Inflammatory macrophage (primary cell): Measurements from ENCODE around the gene CORIN.
"Not testable (repeated sequence)": the region's sequence is repeated elsewhere in the genome, so short reads cannot be mapped to it uniquely, and the experiment has no call there.

Experiments
- DNase-seq, 2 donors: peaks; one replicate each; pipeline ENCODE4 v3.0.0-alpha.2; 2020 to 2022

CORIN gene

DNA sequence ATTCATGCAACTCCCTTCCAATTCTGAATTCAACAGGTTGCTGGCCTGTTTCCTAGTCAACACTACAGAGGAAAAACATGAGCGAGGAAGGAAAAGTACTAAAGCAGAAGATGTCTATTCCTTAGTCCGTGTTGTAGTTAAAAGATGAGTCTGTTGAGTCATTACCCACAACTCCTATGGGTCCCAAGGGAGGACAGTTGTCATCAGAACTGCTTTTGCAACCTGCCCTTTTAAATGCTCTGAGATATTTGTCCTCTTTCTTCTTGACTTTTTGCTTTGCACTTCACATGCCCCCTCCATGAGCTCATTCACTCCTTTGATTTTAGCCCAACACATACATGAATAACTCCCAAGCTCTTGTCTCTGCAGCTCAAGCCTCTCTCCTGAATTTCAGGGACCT is 119.2 kb downstream of the CORIN start:
- DNase-seq = no peak

DNA sequence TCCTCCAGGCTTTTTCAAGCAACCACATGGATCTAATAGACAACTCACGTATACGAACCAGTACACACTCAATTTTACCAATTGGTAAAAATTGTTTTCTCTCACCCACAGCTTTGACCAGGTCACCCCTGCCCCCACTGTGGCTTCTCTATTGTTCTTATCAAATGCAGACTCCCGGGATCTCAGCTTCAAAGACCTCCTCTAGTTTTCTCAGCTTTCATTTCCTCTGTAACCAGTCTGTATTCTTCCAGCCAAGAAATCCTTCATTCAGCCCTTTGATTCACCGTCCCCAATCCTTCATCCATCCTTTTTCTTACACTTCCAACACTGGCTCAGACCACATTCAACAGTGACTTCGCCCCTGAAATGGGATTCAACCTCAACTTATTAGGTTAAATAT is 120.7 kb downstream of the CORIN start:
- no peak for DNase-seq

- DNase-seq = peak; percentile 6 to 11
Observed at GRCh38 chr4:47715716-47716416, 122.0 kb downstream of the CORIN start.

GRCh38 chr4:47714269-47714668 is 123.6 kb downstream of the CORIN start:
- no peak for DNase-seq

DNA sequence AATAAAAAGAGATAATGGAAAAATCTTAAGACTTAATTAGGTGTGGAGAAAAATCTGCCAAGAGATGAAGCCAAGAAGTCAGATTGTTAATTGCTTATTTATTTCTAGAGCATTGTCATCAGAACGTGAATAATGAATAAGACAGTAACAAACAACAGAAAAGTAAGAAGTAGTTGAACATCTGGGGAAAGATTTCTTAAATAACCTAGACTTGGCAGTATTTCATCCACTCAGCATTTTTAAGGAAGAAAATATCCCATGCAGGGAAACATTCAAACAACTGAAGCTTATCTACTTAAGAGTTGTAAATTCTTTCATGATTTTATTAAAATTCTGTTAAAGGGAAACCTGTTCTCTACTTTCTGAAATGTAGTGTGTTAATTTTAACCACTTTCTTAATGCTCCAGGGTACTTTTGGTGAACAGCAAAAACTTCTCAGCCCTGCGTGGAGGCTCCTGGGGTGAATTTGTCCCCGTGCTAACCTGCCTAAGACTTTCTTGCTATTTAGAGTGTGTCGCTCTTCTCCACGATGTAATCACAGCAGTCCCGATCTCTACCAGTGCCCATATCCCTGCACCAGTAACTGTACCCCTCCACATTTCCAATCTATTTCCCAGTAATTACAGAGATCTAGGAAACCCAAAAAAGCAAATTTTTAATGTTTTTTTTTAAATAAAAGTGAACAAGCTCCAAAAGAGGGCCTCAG is 124.6 kb downstream of the CORIN start:
- no peak for DNase-seq

DNA sequence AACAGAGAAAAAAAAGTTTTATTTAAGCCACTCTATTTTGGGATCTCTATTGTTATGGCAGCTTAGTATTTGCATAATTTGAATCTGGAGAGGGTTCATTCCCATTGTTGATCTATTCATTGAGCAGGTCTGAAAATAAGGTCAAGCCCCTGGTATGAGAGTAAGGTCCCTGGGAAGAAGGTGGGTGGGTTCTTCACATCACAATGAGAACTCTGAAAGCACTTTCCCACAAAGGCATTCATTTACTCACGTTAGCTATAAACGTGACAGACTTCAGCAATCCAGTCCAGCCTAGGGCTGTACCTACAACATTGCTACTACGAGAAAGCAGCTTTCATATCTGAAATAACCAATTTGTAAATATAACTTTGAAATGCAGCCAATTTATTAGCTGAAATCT is 126.2 kb downstream of the CORIN start:
- no peak for DNase-seq

- DNase-seq = no peak
Observed at GRCh38 chr4:47711183-47711582, 126.7 kb downstream of the CORIN start.

GRCh38 chr4:47706352-47706751 is 131.5 kb downstream of the CORIN start:
- not testable (repeated sequence) for DNase-seq

DNA sequence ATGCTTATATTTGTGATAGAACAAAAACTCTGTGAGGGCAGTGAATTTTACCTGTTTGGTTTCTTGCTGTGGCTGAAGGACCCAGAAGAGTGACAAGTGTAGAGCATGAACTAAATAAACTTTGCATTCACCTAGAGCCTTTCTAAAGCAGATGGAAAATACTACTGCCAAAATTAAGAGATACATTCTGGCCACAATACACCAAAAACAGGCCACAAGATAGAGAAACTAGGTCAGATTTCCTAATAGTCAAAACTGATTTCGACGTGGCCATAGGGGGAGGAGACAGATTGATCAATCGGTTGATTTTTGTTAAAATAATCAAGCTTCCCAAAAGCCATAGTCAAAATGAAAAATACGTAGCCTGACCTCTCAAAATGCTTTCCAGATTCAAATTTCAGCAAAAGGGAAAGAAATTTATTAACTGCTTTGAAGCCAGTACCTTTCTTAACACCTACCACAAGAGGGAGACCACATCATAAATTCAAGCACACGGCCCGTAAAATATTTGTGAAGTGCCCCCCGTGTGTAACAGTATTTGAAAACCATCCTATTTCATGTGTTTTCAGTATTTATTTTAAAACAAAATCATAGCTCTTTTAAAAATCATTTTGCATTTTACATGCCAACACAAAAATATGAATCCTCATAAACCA is 132.4 kb downstream of the CORIN start:
- DNase-seq = peak in 1 of 2 donors; percentile 3

DNA sequence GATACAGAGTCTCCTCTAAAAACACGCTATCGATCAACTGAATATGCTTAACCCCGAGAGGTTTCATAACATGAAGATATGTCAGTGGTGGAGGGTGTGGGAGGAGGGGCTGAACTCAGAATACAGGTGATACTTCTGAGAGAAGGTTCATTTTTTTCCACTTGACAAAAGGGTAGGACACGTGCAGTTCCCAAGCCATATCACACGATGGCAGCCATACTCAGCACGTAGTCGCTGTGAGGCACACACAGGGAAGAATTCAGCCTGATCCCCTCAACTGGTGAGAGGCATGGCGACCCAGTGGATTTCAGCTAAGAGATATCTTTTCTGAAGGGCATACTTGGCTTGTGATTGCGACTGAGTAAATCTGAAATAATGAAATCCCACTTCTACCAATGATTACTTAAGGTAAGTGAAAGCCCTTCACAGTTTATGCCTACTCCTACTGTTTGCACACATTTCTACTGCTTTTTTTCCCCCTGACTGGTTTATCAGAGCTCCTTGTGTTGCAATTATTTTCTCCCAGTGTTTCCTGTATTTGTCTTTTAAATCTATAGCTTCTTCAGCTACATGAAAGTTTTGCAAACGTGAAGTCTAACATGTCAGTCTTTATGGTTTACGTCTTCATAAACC is 133.1 kb downstream of the CORIN start:
- DNase-seq = no peak

DNA sequence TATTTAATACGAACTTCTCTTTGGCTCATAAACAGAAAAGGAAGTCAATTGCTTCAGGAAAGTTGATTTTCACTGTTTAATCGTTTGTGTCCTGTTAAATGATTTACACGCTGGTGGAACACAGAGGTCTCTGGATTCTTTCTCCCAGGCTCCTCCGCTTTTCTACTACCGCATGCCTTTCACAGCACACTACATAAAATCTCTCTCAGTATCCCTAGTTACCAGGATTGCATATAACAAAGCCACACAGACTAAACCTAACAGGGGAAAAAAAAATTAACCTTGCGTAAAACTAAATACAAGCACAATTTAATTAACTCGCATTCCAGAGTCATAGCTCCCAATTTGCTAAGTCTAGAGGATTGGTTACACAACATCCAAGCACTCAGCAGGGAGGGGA is 133.9 kb downstream of the CORIN start:
- no peak for DNase-seq

GRCh38 chr4:47703008-47703407 is 134.9 kb downstream of the CORIN start:
- no peak for DNase-seq

DNA sequence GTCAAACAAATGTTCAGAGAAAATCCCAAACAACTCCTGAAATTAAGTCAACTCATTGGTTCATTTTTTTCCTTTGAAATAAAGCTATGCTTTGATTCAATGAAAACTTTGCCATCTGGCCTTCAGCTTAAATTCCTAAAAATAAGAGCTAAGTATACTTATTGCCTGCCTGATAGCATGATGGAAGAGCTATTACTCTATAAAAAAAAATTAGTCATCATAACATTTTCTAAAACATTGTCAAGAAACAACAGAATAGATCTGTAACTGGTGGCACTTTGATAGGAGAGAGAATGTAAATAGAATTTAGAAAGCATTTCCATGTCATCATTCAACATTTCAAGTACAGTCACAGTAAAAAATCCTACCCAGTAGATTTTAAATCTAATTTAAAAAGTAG is 136.6 kb downstream of the CORIN start:
- no peak for DNase-seq

- DNase-seq = no peak
Observed at GRCh38 chr4:47698837-47699236, 139.0 kb downstream of the CORIN start.

- no peak for DNase-seq
Observed at GRCh38 chr4:47696823-47697222, 141.0 kb downstream of the CORIN start.

DNA sequence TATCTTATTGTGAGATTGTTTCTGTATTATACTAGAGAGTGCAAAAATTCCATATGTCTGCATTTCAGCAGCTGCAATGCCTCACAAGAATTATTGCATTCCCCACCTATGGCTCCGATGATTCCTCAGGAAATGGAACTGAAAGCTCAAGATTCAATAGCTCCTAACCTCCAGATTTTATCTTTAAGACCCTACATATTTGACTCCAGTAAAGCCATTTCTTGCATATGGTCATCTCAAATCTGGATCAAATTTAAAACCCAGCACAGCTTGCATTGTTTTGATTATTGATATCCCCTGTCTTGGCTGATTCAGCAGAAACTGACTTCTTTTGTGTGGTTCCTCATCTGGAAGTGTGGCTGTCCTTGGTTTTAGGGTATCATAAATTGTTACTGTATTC is 142.6 kb downstream of the CORIN start:
- no peak for DNase-seq

DNA sequence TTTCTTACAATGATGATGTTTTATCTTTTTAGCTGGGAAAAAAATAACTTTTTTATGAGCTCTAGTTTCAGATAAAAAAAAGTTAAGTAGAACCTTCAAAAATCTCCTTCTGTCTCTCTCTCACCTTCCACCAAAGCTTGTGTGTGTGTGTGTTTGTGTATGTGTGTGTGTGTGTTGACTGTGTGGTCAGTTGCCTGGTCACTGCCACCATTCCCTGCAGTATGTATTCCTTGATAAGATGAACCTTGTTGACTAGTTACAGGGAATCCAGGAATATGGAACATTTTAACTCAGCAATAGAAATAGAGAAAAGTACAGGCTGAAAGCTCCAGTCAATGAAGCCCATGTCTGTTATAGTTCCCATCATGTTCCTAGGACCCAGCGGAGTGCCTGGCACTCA is 143.5 kb downstream of the CORIN start:
- no peak for DNase-seq

DNA sequence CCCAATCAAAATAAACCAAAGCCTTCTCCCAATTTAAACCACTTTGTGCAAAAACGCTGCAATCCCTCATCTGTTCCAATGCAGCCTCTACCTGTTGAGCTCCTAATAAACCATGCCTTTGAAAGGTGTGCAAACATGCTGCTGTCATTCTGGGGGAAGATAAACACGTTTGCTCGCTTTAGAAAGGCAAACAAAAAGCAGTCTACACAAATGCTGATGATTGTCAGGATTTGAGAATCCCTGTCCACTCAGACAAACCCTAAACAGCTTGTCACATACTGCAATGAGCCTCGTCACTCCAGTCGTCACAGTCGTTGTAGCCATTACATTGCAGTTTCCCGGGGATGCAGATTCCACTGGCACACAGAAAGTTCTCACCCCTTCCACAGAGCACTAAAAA is 145.2 kb downstream of the CORIN start:
- no peak for DNase-seq

GRCh38 chr4:47691757-47692383 is 146.0 kb downstream of the CORIN start:
- DNase-seq = not testable (repeated sequence)

DNA sequence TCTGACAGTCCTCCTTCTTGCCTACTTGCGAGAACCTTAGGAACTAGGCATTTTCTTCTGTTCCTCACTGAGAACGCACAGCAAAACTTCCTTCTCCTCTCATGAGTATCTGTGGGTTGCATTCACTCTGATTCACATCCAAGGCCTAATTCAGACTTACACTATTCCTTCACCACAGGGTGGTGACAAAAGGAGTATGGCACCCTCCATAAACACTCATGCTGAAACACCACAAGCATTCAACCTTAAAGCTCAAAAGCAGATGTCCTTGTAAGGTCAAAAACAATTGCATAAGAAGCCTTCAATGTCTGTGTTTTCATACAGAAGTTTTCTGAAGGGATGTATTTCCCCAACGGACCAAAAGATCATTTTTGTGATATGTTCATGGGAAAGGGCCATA is 147.3 kb downstream of the CORIN start:
- no peak for DNase-seq

- DNase-seq = peak; percentile 78 to 81
Observed at GRCh38 chr4:47686294-47686872, 151.5 kb downstream of the CORIN start.

DNA sequence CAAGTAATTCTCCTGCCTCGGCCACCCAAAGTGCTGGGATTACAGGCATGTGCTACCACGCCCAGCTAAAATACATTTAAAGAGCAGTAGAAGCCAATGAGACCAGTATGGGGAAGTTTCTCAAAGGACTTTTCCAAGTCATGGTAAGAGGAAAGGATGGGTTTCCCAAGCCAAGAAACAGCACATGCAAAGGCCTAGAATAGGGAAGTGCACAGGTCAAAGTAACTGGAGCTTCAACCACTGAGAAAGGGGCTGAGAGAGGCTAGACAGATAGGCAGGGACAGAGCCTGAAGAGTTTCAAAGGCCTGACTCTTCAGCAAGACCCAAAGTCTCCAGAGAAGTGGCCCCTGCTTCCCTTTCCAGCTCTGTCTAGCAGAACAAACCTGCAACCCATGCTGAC is 162.1 kb downstream of the CORIN start:
- peak; percentile 13 to 14 for DNase-seq

DNA sequence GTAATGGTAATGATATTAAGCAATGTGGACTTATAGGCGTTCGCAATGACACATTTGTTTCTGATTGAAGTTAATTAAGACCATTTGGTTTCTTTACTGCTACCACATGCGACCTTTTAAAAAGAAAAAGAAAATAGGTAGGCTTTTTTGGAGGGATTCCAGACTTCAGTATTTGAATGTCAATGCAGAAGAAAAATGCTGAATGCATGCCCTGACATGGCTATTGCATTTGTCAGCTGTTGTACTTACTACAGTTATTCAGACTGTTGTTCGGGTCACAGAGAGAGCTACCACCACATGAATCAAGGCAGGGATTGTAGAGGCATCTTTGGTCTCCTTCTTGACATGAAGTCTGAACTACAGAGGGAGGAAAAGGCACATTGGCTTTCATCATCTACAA is 163.7 kb downstream of the CORIN start:
- no peak for DNase-seq
